MM.1S (cell line): ENCODE measurements around the gene UBE2M.

ENCODE experiments used
- CTCF ChIP-seq: fragments of 300-600 bp; sonication (generic); IDR thresholded peaks from 2 replicates; pipeline ENCODE4 v1.5.1; 2016; ENCODE audit warnings: antibody characterized with exemption, low read length, mixed read lengths
- EZH2 ChIP-seq: fragments of 300-600 bp; sonication (generic); optimal IDR thresholded peaks from 2 replicates; pipeline ENCODE3; 2017; ENCODE audit warnings: low read depth, mild to moderate bottlenecking, antibody characterized with exemption, low read length, mixed read lengths
- EZH2phosphoT487 ChIP-seq: fragments of 300-600 bp; sonication (generic); IDR thresholded peaks from 2 replicates; pipeline ENCODE4 v1.6.1; 2018; ENCODE audit warnings: antibody characterized with exemption, low read length

- TF ChIP-seq CTCF (no peak), EZH2 (no peak), EZH2phosphoT487 (no peak)
Observed at GRCh38 chr19:58585442-58586132, 27.2 kb upstream of the UBE2M start.
